OCI-LY3 (cell line): Measurements from ENCODE around the gene NXF2.

Experiments
- CTCF ChIP-seq: fragments of 200-600, 300-600 bp; sonication (generic); IDR thresholded peaks from 2 replicates; pipeline ENCODE4 v1.5.1; 2014; ENCODE audit warnings: antibody characterized with exemption, low read length, low read depth
- EZH2phosphoT487 ChIP-seq: fragments of 200-600 bp; shearing (Covaris generic); IDR thresholded peaks from 2 replicates; pipeline ENCODE4 v1.6.1; 2018; ENCODE audit warnings: antibody characterized with exemption, mixed run types, low read depth

GRCh38 chrX:102338162-102338561 lies 91.2 kb downstream of the NXF2 start:
- TF ChIP-seq CTCF (no peak), EZH2phosphoT487 (no peak)
